HG03457 (cell line): ENCODE data around the gene KIF3A.

Experiments used
- ATAC-seq: cut with Tn5 transposase; IDR thresholded peaks from one replicate; pipeline ENCODE4 v1.9.1; 2021; ENCODE audit warnings: moderate number of reproducible peaks; ENCODE audit not compliant: unreplicated experiment

KIF3A gene

DNA sequence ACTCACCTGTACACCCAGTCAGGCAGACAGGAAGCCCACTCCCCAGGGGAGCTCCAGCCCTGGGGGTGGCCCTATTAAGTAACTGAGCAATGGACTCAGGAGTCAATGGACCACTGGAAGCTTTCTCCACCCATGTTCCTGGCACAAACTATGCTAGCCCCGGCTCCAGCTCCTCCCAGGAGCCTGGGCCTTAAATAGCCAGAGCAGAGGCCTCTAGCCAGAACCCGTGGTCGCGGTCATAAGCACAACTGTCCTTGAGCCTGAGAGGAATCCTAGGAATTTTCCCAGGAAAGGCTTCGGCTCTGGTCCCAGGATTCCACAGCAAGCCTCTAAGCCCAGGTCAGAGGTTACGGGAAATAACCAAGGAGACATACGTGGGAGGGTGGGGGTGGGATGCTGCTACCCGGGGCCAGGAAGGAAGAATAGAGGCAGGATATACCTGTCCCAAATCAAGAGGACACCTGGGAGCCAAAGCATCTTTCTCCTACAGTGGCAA, 34.2 kb upstream of the KIF3A start:
- no peak for ATAC-seq

DNA sequence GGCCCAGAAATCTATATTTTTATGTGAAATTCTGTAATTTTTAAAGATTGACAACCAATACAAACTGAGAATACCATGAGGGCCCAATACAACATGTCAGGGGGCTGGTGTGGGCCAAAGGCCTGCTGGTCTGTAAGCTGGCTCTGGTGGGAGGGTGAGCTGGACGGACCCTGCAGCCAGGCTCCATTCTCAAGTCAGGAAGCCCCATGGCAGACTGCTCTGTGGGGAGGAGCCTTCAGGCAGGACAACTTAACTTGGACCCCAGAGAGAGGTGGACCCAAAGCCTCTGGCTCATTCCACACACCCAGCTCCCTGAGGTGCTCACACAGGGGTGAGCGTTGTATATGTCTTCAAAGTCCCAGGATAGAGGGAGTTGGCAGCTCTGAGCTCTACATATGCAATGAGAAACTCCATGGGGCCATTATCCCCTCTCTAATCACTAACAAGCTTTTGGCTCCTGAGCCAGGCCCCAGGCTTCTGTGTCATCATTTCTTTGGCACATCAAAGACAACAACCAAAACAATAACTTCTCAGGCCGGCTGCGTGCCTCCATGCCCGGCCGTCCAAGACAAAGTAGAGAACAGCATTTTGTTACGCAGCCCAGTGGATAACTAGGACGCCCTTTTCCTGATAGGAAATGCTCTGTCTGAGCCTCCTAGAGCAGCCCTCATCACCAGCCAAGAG, 33.3 kb upstream of the KIF3A start:
- no peak for ATAC-seq

DNA sequence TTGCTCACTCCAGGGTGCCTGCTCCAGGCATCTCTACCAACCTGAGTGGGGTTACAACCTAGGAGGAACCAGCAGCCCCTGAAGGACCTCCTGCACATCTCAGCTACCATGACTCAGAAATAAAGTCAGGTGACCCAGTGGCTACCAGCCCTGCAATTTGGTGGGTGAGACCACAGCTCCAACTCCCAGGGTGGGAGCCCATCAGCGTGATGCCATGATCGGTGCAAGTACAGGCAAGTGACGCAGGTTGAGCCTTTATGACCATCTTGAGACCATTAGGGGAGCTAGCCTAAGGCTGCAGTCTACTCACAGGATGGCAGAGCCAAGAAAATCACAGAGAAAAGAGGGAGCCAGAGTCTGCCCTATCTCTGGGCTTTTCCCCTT, 31.1 kb upstream of the KIF3A start:
- ATAC-seq: no peak

DNA sequence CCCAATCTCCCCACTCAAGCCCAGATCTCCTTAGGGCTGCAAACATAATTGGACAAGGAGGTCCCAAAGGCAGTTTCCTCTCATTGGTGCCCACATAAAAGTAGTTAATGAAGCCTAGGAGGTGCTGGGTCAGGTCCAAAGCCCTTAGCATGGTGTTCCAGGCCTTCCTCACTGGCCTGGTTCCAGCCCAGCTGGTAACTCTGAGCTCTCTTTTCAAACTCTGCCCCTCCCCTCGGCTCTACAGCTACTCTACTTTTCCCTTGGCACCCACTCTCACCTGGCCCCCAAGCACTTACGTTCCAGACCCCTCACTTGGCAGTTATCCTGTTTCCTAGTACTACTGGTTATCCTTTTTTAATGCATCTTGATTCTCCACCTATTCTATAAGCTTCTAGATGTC, 29.8 kb upstream of the KIF3A start:
- no peak for ATAC-seq

DNA sequence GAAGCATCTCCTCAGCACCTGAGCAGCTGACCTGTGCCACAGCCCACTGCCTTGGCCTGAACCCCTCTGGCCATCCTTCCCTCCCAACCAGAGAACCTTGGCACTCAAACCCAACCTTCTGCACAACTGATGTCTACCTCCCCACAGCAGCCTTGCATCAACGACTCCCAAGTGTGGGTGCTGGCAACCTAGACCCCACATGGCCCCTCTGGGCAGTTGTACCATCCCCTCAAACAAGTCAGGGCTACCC, 29.4 kb upstream of the KIF3A start:
- ATAC-seq: no peak

DNA sequence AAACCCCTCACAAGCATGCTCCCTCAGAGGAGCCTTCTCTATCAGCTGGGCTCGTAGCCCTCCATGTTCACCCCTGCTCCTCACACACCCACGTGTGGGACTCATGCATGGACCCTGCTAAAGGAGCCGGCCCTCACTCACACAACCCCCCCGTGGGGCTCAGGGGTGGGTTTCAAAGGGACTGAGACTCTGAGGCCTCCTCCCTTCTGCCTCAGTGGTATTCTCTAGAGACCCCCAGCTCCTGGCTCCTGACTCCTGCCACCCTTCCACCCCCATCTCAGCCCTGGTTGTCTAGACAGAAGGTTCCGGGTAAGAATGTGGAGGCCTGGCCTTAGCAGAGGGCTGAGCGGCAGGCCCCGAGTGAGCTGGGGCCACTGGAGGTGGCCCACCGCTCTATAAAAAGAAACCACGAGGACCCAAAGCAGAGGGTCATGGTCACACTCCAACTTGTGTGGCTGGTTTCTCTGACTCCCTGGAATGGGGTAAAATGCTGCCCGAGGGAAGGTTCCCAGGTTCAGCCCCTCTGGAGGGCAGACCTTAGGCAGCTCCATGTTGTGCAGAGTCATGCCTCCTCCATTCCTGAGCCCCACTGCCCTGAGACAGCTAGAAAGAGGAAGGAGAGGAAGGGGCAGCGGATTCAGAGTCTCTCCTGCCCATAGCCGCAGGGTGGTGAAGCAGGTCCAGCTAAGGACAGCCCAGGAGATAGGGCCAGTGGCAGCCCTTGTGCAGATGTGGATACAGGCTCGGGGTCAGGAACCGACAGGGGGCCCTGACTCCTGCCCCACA, 28.9 kb upstream of the KIF3A start:
- ATAC-seq: no peak

DNA sequence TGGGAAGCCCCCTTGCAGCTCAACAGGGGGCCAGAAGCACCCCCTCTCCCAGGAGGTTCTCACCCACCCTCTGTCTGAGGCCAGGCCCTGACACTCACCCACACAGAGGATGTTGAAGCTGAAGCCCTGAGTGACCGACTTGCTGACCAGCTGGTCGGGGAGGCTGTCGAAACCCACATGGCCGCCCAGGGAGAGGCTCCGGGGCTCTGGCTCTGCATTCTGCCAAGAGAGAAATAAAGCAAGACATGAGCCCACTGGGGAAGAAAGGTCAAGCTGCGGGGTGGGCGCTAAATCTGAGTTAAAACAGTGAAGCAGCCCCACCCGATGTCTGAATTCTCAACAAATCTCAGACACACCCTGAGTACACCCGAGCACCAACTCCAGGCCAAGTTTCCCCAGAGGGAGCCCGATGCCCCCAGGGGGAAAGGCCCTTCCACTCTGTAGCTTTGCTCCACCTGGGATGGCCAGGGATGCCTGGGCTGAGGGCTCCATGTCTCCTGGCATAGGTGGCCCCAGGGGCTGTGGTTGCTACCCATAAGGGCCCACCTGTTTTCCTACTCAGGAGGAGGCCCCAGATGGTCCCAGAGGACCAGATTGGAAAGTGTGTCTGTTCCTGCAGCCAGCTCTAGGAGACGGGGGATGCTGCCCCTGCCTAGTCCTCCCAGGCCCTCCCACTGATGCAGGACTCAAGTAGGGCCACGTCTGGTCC, 28.1 kb upstream of the KIF3A start:
- no peak for ATAC-seq

DNA sequence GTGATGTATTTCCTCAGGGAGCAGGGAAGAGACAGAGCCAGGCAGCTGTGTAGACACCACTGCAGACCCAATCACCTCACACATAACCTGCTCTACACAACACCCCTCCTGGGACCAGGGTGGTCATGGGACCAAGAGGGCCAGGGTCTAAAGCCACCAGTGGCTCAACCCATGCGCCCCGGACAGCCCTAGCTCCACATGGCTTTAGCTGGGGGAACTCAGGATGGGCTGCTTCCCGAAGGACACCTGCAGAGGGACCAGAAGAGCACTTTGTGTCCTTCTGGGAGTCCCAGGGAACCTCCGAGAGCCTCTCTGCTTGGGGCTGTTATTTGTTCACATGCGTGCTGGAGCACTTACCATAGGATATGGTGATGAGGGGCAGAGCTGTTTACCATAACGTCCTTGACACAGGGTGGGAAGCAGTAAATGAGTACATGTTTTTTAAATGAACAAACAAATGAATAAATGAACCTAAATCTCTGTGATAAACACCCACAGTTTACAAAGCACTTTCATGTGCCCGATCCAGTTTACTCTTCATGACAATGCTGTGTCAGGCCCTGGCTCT, 27.4 kb upstream of the KIF3A start:
- no peak for ATAC-seq

DNA sequence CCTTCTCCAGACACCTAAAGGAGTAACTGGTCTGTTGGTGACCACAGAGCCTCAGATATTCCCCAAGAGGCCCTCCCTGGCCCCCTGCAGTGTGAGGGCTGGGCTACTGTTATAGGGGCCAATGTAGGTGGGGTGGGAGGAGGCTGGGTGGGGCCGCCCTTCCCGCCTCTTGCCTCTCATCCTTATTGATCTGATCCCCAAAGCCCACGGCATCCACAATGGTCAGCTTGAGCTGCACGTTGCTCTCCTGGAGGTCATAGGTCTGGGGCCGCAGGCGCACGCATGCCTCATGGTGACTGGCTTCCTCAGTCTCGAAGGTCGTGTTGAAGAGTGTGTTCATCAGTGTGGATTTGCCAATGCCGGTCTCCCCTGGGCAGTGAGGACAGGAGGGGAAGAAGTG, 26.7 kb upstream of the KIF3A start:
- no peak for ATAC-seq

DNA sequence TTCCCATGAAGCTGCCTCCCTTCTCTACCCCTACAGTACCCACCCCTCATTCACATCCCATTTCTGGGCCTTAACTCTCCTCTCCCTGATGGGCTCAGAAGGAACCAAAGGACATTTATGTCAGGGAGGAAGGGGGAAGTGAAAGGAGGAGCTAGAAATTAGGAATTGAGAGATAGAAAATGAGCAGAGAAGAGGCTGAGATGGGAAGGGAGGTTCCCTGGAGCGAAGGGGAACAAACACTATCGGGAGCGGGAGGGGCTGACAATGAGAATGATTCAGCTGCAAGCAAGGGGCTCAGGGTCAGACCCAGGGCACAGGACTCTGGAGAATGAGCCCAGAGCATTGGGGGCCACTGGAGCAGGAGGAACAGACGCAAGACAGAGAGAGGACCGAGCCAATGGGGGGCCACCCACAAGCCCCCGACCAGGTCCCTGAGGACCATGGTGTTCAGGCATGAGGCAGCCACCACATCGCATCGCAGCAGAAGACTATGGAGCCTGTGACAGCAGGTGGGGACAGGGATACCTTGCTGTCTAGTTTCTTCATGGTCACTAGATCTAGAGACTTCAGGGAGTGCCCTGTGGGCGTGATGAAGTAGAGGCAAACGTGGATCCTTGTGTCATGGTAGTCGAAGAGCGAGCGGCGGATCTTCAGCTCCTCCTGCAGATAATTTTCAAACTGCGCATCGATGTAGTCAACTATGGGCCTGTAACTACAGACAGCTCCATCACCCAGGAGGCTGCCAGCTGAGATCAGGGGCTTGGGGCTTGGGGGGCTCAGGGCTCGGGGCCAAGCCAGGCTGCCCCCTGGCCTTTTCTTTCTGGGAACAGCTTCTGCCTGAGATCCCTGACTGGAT, 26.1 kb upstream of the KIF3A start:
- no peak for ATAC-seq

DNA sequence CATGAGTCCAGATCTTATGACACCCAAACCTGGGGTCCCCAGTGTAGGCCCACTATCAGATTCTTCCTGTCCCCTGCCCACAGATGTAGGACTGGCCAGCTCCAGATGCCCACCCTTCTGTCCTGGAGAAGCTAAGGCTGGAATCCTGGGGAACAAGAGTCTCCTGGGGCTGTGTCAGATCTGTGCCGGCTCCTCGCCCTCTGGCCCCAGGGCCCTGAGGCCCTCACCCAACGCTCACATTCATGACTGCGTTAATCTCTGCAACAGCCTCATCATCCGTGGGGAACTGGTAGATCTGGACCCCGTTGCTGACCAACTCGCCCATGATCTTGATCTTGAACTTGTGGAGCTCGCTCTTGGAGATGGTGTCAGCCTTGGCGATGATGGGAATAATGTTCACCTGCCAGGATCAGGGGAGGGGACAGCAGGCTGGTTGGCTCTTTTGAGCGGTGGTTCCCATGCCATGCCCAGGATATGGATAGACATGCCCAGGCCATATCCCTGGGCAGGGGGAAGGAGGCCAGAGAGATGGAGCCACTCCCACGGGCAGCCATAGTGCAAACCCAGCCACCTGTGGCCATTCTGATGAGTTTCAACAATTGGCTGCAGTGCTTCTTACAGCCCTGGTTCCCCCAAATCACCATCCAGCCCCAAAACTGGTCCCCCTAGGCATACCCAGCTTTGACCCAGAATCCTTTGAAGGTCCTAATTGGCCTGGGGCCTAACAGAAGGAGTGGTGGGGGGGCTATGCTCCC, 25.1 kb upstream of the KIF3A start:
- ATAC-seq: no peak

DNA sequence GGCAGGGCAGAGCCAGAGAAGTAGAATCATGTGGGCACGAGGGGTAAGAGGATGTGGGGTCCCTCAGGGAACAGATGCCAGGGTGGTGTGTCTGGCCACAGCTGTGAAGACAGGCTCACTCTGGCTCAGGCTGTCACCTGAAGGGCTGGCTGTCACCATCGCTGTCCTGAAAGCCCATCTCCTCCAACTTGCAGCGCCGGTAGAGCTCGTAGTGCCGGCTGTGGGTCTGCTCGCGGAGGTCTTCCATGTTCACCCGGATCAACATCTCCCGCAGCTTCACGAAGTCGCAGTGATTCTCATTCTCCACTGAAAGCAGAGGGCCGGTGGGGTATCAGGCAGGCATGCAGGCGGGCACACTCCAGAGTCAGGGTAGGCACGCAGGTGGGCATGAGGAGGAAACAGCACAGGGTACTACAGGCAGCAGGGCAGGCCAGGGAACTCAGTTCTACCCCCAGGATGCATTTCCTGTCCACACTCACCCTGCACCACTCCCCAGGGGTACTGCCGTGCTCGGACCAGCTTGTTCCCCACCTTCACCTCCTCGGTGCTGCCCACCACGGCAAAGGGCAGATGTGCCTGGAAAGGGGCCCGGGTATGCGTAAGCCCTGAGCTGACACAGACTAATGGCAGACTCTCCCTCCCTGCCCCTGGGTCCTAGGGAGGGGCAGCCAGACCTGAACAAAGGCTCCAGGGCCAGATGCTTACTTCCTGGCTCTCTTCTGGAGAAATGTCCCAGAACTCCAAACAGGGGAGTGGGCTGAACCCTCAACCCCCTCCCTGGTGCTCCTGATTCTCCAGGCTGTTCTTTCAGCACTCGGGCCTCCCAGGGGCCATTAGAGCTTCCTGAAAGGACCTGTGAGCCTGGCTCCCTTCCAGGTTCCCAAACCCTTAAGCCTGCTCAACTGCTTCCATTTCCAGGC, 24.2 kb upstream of the KIF3A start:
- ATAC-seq: no peak

DNA sequence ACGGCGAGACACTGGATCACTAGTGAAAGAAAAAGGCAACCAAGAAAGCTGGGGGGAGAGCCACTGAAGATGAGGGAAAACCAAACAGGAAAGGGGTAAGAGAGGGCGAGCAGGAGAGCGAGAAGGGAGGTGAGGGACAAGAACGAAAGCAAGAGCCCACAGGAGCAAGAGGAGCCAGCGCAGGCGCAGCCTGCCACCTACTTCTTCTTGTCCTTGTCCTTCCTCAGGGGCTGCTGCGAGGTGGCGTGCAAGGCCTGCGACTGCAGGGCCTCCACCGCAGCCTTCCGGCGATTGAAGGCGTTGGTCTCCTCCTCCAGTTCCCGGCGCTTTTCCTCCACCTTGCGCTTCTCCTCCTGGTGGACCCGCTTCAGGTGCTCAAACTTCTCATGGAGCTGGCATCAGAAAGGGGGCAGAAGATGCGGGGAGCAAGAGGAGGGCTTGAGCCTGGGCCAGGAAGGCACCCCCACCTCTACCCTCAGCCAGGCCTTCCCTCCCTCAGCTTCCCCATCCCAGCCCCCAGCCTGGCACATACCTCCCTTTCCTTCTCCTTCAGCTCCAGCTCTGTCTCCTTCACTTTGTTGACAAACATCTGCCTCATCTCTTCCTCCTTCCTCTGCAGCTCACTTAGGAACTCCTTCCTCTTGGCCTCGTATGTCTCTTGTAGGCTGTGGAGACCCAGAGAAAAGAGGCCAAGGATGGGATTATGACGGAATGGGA, 23.4 kb upstream of the KIF3A start:
- no peak for ATAC-seq

DNA sequence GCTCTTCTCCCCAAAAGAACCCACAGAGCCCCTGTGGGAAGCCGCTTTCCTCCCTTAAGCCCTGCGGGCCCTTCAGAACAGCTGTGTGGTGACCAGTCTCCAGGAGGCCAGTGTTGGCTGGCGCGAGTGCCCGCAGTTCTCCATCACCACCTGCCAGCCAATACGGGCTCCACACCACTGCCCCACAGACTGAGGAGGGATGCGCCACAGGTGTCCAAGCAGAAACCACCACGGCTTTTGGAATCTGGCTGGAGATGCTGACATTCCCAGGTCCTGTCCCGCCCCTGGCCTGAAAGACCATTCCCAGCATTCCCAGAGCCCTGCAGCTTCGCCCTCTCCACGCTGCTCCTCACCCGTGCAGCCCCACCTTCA, 22.7 kb upstream of the KIF3A start:
- ATAC-seq: no peak

DNA sequence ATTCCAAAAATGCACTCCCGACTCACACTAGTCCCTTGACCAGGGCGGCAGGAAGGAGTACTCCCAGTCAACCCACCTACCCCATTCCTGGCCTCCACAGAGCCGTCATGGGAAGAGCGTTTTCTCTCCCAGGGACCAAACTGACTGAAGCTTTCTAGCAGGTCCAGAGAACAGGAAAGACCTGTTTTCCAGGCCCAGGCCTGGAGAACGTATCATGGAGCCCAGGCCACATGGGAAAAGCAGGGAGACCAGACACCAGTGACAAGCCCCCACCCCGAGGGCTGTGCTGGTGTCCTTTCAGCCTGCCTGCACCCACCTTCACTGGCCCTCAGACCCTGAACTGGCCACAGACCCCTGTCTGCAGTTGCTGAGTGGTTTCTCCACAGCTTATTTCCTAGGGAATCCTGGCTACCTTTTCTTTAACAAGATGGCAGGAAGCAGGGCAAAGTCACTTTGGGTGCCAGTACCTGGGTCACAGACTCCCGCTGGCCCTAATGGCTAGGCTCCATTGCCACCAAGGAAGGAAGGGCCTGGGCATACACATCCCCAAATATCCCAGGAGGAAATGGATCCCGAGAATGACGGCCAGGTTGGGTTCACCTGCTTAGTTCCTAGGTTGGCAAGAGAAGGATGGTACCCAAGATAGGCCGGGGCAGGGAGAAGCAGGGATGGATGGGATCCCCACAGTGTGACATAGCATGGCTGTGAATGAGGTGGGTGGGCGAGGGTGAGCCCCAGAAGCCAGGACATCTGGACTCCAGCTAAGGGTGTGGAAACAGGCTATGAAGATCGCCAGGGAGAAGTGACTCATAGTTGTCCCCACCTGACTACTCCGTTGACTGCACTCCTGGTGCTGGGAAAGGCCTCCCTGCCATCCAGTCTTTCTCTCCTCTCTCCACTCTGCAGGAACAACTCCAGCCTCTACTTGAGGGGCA, 22.0 kb upstream of the KIF3A start:
- ATAC-seq: no peak

DNA sequence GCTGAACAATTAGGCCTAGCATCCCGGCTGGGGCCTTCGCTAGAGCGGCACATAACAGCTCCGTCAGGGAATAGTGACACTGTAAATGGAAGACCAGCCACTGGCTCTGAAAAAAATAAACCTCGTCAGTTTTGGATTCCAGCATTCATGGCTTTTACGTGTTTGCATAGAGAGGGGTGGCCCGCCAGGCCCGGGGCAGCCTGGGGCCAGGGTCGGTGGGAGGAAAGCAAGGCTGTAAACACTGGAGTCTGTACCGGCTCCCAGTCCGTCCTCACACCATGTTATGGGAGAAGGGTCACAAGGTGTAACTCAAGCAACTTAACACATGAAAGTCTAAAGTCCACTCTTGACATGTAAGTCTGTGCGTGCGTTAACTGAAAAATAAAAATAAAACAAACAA, 21.1 kb upstream of the KIF3A start:
- ATAC-seq: no peak

DNA sequence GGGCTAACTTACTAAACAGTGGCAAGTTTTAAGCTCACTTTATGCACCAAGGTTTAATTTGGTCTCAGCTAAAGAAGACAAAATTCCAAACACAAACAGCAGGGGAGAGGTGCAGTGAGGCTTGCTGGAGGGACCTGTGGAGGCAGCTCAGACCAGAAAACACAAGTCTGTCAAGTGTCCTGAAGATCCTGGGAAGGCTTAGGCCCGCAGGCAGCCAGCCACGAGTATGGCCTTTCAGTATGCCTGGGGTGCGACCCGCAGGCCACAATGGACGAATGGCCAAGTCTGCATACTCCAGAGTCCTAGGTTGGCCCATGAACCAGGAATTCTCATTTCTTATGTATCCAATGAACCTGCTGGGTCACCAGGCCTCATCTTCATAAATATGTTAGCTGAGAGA, 19.2 kb upstream of the KIF3A start:
- ATAC-seq: no peak

DNA sequence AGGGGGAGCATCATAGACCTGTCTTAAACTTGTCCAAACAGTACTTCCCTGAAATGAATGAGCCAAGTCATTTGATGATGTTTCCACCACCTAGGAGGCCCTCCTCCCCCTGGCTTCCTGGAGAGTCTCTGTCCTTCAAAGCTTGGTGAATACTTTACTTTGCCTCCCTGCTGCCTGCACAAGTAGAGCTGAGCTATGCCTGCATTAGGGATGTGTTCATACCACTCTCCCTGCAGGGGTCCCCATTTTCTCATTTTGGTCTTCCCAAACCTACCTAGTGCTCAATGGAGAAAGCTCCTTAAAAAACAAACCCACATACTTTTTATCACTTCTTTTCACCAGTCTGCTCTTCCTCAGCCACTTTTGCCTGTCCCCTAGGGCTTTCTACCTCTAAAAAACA, 17.6 kb upstream of the KIF3A start:
- ATAC-seq: no peak
